BLaER1 (cell line): ENCODE data around the gene STXBP1.

Source experiments
- H3K27ac ChIP-seq: shearing (Covaris generic); formaldehyde crosslinking; 2 replicates; pipeline ENCODE4 v1.8.1; 2022
- H3K27me3 ChIP-seq: shearing (Covaris generic); formaldehyde crosslinking; 2 replicates; pipeline ENCODE4 v1.8.1; 2022
- H3K36me3 ChIP-seq: shearing (Covaris generic); formaldehyde crosslinking; 2 replicates; pipeline ENCODE4 v1.8.1; 2022
- H3K4me1 ChIP-seq: shearing (Covaris generic); formaldehyde crosslinking; 2 replicates; pipeline ENCODE4 v1.8.1; 2022
- H3K4me2 ChIP-seq: shearing (Covaris generic); formaldehyde crosslinking; 2 replicates; pipeline ENCODE4 v1.8.1; 2022
- H3K4me3 ChIP-seq: shearing (Covaris generic); formaldehyde crosslinking; 2 replicates; pipeline ENCODE4 v1.8.1; 2022
- H3K9ac ChIP-seq: shearing (Covaris generic); formaldehyde crosslinking; 2 replicates; pipeline ENCODE4 v1.8.1; 2022
- H3K9me3 ChIP-seq: shearing (Covaris generic); formaldehyde crosslinking; 2 replicates; pipeline ENCODE4 v1.8.1; 2022
- H4K20me1 ChIP-seq: shearing (Covaris generic); formaldehyde crosslinking; 2 replicates; pipeline ENCODE4 v1.8.1; 2022
- Cebpa-rat ChIP-seq: shearing (Covaris generic); IDR thresholded peaks from 2 replicates; pipeline ENCODE4 v1.8.1; 2022

Gene STXBP1

GRCh38 chr9:127634021-127634420 lies 21.9 kb downstream of the STXBP1 start:
- no peaks in the 10 kb centered on the region; the same call in 1 of the 2 replicates for H4K20me1 ChIP-seq
- H3K9me3 ChIP-seq, result peaks cover 11% of the 10 kb centered on the region; the same call in 1 of the 2 replicates
- peaks cover 12% of the 10 kb centered on the region for H3K4me1 ChIP-seq
- peak overlapping the region; percentile 49 for H3K4me2 ChIP-seq
- no peak overlapping the region for H3K4me3 ChIP-seq
- H3K27ac ChIP-seq, result no peak overlapping the region
- H3K9ac ChIP-seq, result no peak overlapping the region
- TF ChIP-seq Cebpa-rat, result no peak
- no peaks in the 10 kb centered on the region for H3K36me3 ChIP-seq
- no peaks in the 10 kb centered on the region for H3K27me3 ChIP-seq

- H3K36me3 ChIP-seq, result no peaks in the 10 kb centered on the region
- H3K4me3 ChIP-seq, result no peak overlapping the region
- peak overlapping the region; percentile 49; the same call in 1 of the 2 replicates for H3K4me2 ChIP-seq
- peaks cover 12% of the 10 kb centered on the region for H3K4me1 ChIP-seq
- H3K27ac ChIP-seq, result no peak overlapping the region
- no peak overlapping the region for H3K9ac ChIP-seq
- no peaks in the 10 kb centered on the region; the same call in 1 of the 2 replicates for H4K20me1 ChIP-seq
- TF ChIP-seq Cebpa-rat, result no peak
- H3K27me3 ChIP-seq, result no peaks in the 10 kb centered on the region
- H3K9me3 ChIP-seq, result peaks cover 11% of the 10 kb centered on the region; the same call in 1 of the 2 replicates
Measured at GRCh38 chr9:127634698-127635097, 22.6 kb downstream of the STXBP1 start.

- TF ChIP-seq Cebpa-rat, result no peak
- Histone ChIP-seq H3K9ac (no peak overlapping the region), H4K20me1 (no peaks in the 10 kb centered on the region), H3K27me3 (no peaks in the 10 kb centered on the region), H3K9me3 (peaks cover 8% of the 10 kb centered on the region; the same call in 1 of the 2 replicates), H3K4me2 (no peak overlapping the region), H3K4me1 (peaks cover 12% of the 10 kb centered on the region), H3K27ac (no peak overlapping the region), H3K36me3 (no peaks in the 10 kb centered on the region), H3K4me3 (no peak overlapping the region)
Measured at GRCh38 chr9:127635201-127635735, 23.2 kb downstream of the STXBP1 start.

GRCh38 chr9:127637322-127637847 lies 25.3 kb downstream of the STXBP1 start:
- no peak for TF ChIP-seq Cebpa-rat
- Histone ChIP-seq H3K27ac (no peak overlapping the region), H4K20me1 (peaks cover 15% of the 10 kb centered on the region; the same call in 1 of the 2 replicates), H3K4me2 (no peak overlapping the region), H3K9ac (no peak overlapping the region), H3K4me3 (no peak overlapping the region), H3K27me3 (no peaks in the 10 kb centered on the region), H3K36me3 (no peaks in the 10 kb centered on the region), H3K9me3 (no peaks in the 10 kb centered on the region), H3K4me1 (peaks cover 12% of the 10 kb centered on the region)

- Histone ChIP-seq H3K27ac (no peak overlapping the region), H3K9ac (no peak overlapping the region), H3K4me1 (no peaks in the 10 kb centered on the region), H3K27me3 (no peaks in the 10 kb centered on the region), H3K4me3 (no peak overlapping the region), H4K20me1 (peaks cover 21% of the 10 kb centered on the region; the same call in 1 of the 2 replicates), H3K4me2 (no peak overlapping the region), H3K36me3 (no peaks in the 10 kb centered on the region), H3K9me3 (no peaks in the 10 kb centered on the region)
- no peak for TF ChIP-seq Cebpa-rat
Measured at GRCh38 chr9:127640908-127641545, 28.9 kb downstream of the STXBP1 start.

GRCh38 chr9:127642082-127642740 lies 30.1 kb downstream of the STXBP1 start:
- Histone ChIP-seq H4K20me1 (peaks cover 21% of the 10 kb centered on the region; the same call in 1 of the 2 replicates), H3K36me3 (no peaks in the 10 kb centered on the region), H3K9ac (no peak overlapping the region), H3K4me1 (no peaks in the 10 kb centered on the region), H3K27me3 (no peaks in the 10 kb centered on the region), H3K9me3 (no peaks in the 10 kb centered on the region), H3K4me3 (no peak overlapping the region), H3K4me2 (no peak overlapping the region), H3K27ac (no peak overlapping the region)
- no peak for TF ChIP-seq Cebpa-rat

GRCh38 chr9:127644146-127644827 lies 32.2 kb downstream of the STXBP1 start:
- no peak overlapping the region for H3K4me2 ChIP-seq

GRCh38 chr9:127644943-127645342 lies 32.9 kb downstream of the STXBP1 start:
- H3K4me2 ChIP-seq, result no peak overlapping the region
- TF ChIP-seq Cebpa-rat, result no peak
- H3K4me3 ChIP-seq, result no peak overlapping the region
- no peaks in the 10 kb centered on the region for H3K4me1 ChIP-seq
- no peak overlapping the region for H3K9ac ChIP-seq
- H3K36me3 ChIP-seq, result no peaks in the 10 kb centered on the region
- no peak overlapping the region for H3K27ac ChIP-seq
- H3K27me3 ChIP-seq, result no peaks in the 10 kb centered on the region
- peaks cover 21% of the 10 kb centered on the region; the same call in 1 of the 2 replicates for H4K20me1 ChIP-seq
- H3K9me3 ChIP-seq, result no peaks in the 10 kb centered on the region

More at GRCh38 chr9:127644146-127644827, 32.2 kb downstream of the STXBP1 start:
- Histone ChIP-seq H3K9me3 (no peaks in the 10 kb centered on the region), H3K36me3 (no peaks in the 10 kb centered on the region), H3K27ac (no peak overlapping the region), H4K20me1 (peaks cover 21% of the 10 kb centered on the region; the same call in 1 of the 2 replicates), H3K27me3 (no peaks in the 10 kb centered on the region), H3K9ac (no peak overlapping the region), H3K4me1 (no peaks in the 10 kb centered on the region), H3K4me3 (no peak overlapping the region)
- no peak for TF ChIP-seq Cebpa-rat

GRCh38 chr9:127647451-127647850 lies 35.4 kb downstream of the STXBP1 start:
- Histone ChIP-seq H3K4me1 (peaks cover 22% of the 10 kb centered on the region), H4K20me1 (peaks cover 5% of the 10 kb centered on the region; the same call in 1 of the 2 replicates), H3K4me3 (no peak overlapping the region), H3K27me3 (no peaks in the 10 kb centered on the region), H3K9ac (no peak overlapping the region), H3K4me2 (no peak overlapping the region), H3K36me3 (no peaks in the 10 kb centered on the region), H3K9me3 (no peaks in the 10 kb centered on the region), H3K27ac (no peak overlapping the region)
- no peak for TF ChIP-seq Cebpa-rat
